Colonic mucosa (tissue), 4 donors: ENCODE results near the gene RFT1. TPM values are rescaled to one million over a fixed set of nuclear protein-coding genes. Genes with fewer than 3 reads are reported as not detected.

Experiments
- DNase-seq: peaks from one replicate; pipeline ENCODE4 v3.0.0-alpha.2; 2020
- H3K27ac ChIP-seq: fragments of 200-600 bp; one replicate; pipeline ENCODE4 v1.8.0; 2021
- H3K27me3 ChIP-seq: fragments of 200-600 bp; one replicate; pipeline ENCODE4 v1.8.0; 2021
- H3K36me3 ChIP-seq: fragments of 200-600 bp; one replicate; pipeline ENCODE4 v1.8.0; 2021
- H3K4me1 ChIP-seq: fragments of 200-600 bp; one replicate; pipeline ENCODE4 v1.8.0; 2021; ENCODE audit warnings: mild to moderate bottlenecking
- H3K4me3 ChIP-seq: fragments of 200-600 bp; one replicate; pipeline ENCODE4 v1.8.0; 2021
- H3K9ac ChIP-seq, 2 donors: one replicate each; pipeline ENCODE4 v1.7.0; 2013; ENCODE audit warnings: control low read depth in 2 of 2, low read depth in 2 of 2, low read length in 2 of 2
- H3K9me3 ChIP-seq: fragments of 200-600 bp; one replicate; pipeline ENCODE4 v1.8.0; 2021
- CTCF ChIP-seq: fragments of 200-600 bp; IDR thresholded peaks from one replicate; pipeline ENCODE4 v1.8.0; 2022; ENCODE audit warnings: antibody characterized with exemption, mild to moderate bottlenecking
- intact Hi-C: fragments of 100-400 bp; cut with DNase I; formaldehyde crosslinking; loops from one replicate; pipeline ENCODE4 v1.14.1; 2022
- total RNA-seq, 2 donors: library from RNA; stranded (reverse); fragmentation: NEBNext Ultra II Directional in 1 of 2; extraction: Animal tissue kit (Norgen Biotek cat#: 25700) in 1 of 2; gene quantifications; one replicate each; pipeline ENCODE4 v1.2.1, GENCODE V29; 2021
- donor health status: healthy.
- donor health status: DM: no; HTN: no; CAD: no.
- donor health status: DM: no; HTN: no; CAD: no.

The RFT1 gene
- total RNA-seq, 2 donors from 2014 or later, result 15.3 to 30.4 TPM

GRCh38 chr3:53157974-53158580 lies 27.8 kb upstream of the RFT1 start:
- H3K4me1 ChIP-seq, result peaks cover 14% of the 10 kb centered on the region
- peak overlapping the region in 1 of 2 donors; percentile 86 for H3K9ac ChIP-seq
- intact Hi-C loops, result no loop called here
- TF ChIP-seq CTCF, result no peak
- H3K27ac ChIP-seq, result peak overlapping the region; percentile 85
- no peak for DNase-seq
- H3K27me3 ChIP-seq, result no peaks in the 10 kb centered on the region
- H3K9me3 ChIP-seq, result no peaks in the 10 kb centered on the region
- no peaks in the 10 kb centered on the region for H3K36me3 ChIP-seq
- no peak overlapping the region for H3K4me3 ChIP-seq

GRCh38 chr3:53156368-53156834 lies 26.2 kb upstream of the RFT1 start:
- H3K4me3 ChIP-seq, result no peak overlapping the region
- peaks cover 14% of the 10 kb centered on the region for H3K4me1 ChIP-seq
- intact Hi-C loops, result no loop called here

GRCh38 chr3:53155760-53156159 lies 25.5 kb upstream of the RFT1 start:
- Histone ChIP-seq H3K4me3 (no peak overlapping the region), H3K4me1 (peaks cover 15% of the 10 kb centered on the region), H3K9me3 (no peaks in the 10 kb centered on the region), H3K9ac (peak overlapping the region in 1 of 2 donors; percentile 63), H3K27me3 (no peaks in the 10 kb centered on the region), H3K36me3 (no peaks in the 10 kb centered on the region), H3K27ac (peak overlapping the region; percentile 72)
- DNase-seq, result peak; percentile 87
- no peak for TF ChIP-seq CTCF
- intact Hi-C loops, result no loop called here

More at GRCh38 chr3:53156368-53156834, 26.2 kb upstream of the RFT1 start:
- H3K27ac ChIP-seq, result peak overlapping the region; percentile 72
- peak; percentile 85 for DNase-seq
- H3K9me3 ChIP-seq, result no peaks in the 10 kb centered on the region
- TF ChIP-seq CTCF, result no peak
- H3K36me3 ChIP-seq, result no peaks in the 10 kb centered on the region
- peak overlapping the region; percentile 24 to 63 for H3K9ac ChIP-seq
- H3K27me3 ChIP-seq, result no peaks in the 10 kb centered on the region

- Histone ChIP-seq H3K9ac (peak overlapping the region in 1 of 2 donors; percentile 63), H3K27ac (no peak overlapping the region)
These were observed 24.6 kb upstream of the RFT1 start for GRCh38 chr3:53154881-53155285.

GRCh38 chr3:53153980-53154379 lies 23.7 kb upstream of the RFT1 start:
- no peak for DNase-seq
- Histone ChIP-seq H3K9ac (peak overlapping the region in 1 of 2 donors; percentile 63), H3K9me3 (no peaks in the 10 kb centered on the region), H3K27ac (no peak overlapping the region), H3K4me1 (peaks cover 18% of the 10 kb centered on the region), H3K27me3 (no peaks in the 10 kb centered on the region), H3K4me3 (no peak overlapping the region), H3K36me3 (no peaks in the 10 kb centered on the region)
- no peak for TF ChIP-seq CTCF
- intact Hi-C loops, result no loop called here

More at GRCh38 chr3:53154881-53155285, 24.6 kb upstream of the RFT1 start:
- Histone ChIP-seq H3K27me3 (no peaks in the 10 kb centered on the region), H3K9me3 (no peaks in the 10 kb centered on the region), H3K4me3 (no peak overlapping the region), H3K4me1 (peaks cover 18% of the 10 kb centered on the region), H3K36me3 (no peaks in the 10 kb centered on the region)
- no peak for TF ChIP-seq CTCF
- intact Hi-C loops, result no loop called here
- no peak for DNase-seq
